Islet precursor cell (in vitro differentiated cells): ENCODE results near the gene LILRA2.
"Not testable (repeated sequence)": the region's sequence is repeated elsewhere in the genome, so short reads cannot be mapped to it uniquely, and the experiment has no call there.

ENCODE experiments used
- DNase-seq: peaks from one replicate; pipeline ENCODE4 v3.0.0-alpha.2; 2018

Gene LILRA2

DNA sequence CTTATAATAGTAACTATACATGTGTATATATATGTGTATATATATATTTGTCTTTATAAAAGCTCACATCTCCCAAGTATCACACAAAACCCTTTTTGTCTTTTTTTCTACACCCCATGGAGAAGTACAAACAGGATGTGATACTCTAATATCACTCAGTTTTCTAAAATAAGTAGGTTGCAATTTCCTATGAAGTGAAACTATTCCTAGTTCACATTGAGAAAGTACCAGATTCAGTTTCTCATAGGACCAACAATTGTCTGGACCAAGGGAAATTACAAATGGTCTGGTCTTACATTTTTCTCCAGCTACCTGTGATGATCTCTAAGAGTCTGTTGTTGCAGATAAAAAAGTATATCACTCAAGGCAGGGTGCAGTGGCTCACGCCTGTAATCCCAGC is 38.8 kb downstream of the LILRA2 start:
- DNase-seq = no peak

DNA sequence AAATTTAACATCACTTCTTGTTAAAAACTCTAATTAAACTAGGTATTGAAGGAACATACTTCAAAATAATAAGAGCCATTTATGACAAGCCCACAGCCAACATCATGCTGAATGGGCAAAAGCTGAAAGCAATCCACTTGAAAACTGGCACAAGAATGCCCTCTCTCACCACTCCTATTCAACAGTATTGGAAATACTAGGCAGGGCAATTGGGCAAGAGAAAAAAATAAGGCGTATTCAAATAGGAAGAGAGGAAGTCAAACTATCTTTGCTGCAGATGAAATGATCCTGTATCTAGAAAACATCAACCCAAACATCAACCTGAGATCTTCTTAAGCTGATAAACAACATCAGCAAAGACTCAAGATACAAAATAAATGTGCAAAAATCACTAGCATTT is 41.1 kb downstream of the LILRA2 start:
- no peak for DNase-seq

DNA sequence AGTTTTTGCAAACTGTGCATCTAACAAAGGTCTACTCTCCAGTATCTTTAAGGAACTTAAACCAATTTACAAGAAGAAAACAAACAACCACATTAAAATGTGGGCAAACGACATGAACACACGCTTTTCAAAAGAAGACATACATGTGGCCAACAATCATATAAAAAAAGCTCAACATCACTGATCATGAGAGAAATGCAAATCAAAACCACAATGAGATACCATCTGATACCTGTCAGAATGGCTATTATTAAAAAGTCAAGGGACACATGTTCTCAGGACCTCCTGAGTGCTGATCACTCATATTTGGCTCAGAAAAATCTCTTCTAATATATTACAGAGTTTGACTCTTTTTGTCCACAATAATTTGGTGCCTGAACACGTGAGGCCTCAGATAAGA is 42.5 kb downstream of the LILRA2 start:
- DNase-seq = no peak

DNA sequence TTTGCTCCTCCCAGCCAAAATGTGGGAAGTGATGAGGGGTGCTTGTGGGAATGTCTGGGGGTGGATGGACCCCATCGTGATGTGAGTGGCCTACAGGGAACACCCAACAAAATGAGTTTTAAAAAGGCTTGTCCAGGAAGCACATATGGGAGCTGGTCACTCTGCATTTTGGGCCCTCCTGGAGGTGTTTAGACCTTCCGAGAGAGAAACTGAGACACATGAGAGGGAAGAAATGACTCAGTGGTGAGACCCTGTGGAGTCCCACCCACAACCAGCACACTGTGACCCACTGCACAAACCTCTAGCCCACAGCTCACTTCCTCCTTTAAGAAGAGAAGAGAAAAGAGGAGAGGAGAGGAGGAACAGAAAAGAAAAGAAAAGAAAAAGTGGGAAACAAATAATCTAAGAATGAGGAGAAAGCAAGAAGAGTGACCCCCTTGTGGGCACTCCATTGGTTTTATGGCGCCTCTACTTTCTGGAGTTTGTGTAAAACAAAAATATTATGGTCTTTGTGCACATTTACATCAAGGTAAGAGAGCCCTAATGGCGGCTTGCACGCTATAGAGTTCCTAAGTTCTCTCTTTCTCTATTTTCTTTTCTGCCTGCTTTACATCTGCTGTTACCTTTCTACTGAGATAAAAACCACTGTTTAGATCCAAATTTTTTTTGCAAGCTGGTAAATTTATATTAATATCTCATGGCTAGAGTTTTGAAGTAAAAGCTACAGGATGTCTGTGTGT is 43.4 kb downstream of the LILRA2 start:
- no peak for DNase-seq

DNA sequence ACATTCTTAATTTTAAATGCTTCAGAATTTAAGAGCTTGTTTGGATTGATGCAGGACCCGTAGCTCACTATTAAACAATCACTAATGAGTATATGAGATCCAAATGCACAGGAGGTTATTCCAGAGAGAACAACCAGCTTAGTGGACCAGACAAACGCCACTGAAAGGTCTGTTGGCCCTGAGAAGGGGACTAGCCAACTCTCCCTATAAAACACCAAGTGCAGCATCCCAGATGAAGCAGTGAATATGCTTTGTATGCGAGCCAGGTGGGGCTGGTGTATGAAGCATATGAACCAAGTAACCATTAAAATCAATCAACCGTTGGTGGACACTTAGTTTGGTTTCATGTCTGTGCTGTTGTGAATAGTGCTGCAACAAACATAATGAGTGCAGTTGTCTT is 46.9 kb downstream of the LILRA2 start:
- no peak for DNase-seq

DNA sequence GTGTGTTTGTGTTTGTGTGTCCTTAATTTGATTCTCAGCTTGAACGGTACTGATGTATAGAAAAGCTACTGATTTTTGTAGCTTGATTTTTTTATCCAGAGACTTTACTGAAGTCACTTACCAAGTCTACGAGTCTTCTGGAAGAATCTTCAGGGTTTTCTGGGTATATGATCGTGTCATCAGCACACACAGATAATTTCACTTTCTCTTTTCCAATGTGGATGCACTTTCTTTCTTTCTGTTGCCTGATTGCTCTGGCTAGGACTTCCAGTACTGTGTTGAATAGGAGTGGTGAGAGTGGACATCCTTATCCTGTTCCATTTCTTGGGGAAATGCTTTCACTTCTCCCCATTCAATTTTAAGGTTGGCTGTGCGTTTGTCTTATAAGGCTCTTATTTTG is 48.8 kb downstream of the LILRA2 start:
- no peak for DNase-seq

DNA sequence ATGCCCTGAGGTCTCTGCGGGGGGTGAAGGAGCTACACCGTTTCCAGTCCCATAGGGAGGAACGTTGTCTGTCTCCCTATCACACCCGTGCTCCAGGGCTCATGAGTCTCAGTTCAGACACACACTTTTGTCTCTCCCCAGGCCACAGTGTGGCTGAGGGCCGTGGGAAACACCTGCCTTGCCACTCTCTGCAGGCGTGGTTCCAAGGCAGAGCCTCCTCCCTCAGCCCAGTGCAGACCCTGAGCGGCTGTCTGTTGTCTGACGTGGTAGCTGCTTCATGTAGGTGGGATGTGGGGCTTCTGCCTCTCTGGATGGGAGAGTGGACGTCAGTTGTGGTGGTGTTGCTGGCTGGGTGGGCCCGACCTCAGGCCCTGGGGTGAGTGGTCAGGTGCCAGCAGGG is 50.6 kb downstream of the LILRA2 start:
- DNase-seq = not testable (repeated sequence)

DNA sequence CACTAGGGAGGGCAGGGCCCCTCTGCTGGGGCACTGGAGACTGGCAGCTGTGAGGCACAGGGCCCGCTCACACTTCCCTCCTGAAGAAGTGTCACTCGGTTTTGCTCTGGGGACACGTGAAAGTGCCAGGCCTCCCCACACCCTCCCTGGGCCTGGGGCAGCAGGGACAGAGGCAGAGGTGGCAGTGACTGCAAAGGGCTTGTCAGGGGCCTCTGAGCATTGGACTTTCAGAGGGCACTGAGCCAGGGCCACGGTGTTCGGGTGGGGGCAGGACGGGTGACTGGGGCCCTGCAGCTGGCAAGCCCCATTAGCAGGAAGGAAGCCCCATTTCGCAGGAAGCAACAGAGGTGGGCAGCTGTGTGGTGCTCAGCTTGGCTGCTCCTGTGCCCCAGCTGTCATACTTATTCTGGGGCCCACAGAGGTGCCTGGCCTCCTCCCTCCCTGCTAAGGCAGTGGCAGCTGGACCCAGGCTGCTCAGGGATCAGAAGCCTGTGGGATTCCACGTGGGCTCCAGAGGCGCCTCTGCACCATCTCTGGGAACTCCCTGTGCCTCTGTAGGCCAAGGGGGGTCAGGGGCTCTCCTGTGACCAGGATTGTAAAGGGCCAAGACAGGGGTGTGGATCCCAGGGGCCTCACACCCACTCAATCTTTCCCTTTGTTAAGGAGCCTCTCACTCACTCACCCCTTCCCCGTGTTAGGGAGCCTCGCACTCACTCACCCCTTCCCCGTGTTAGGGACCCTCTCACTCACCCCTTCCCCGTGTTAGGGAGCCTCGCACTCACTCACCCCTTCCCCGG is 51.5 kb downstream of the LILRA2 start:
- DNase-seq = not testable (repeated sequence)

DNA sequence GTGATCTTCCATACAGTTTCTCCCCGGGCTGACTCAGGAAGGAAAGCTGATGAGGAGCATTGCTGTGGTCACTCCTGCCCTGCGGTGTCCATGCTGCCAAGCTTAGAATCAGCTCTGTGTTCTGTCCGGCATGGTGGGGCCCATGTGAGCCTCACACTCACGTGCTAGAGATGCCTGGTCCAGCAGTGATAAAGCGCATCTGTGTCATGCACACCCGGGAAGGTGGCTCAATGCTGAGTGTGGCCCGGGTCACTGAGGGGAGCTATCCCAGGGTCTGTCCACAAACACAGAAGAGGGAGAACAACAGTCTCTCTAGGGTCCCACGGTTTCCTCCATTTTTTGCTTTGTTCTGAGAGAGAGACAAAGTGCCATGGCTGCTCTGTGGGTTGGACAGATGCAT is 53.2 kb downstream of the LILRA2 start:
- DNase-seq = no peak

DNA sequence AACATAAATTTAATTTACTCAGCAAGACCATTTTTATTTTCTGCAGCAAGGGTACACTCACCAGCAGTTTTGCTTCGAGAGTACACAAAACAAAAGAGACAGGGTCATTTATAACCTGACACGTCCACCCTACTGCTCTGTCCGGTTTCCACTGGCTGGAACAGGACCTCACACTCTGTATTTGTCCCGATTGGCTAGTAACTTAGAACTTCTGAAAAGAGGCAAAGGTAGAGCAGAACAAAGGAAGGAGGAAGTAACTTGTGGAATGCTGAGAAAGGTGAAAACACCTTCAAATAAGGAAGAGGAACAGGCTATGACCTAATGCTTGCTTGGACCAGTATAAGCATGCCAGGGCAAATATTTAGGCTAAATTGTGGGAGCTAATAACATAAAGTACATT is 54.3 kb downstream of the LILRA2 start:
- not testable (repeated sequence) for DNase-seq

DNA sequence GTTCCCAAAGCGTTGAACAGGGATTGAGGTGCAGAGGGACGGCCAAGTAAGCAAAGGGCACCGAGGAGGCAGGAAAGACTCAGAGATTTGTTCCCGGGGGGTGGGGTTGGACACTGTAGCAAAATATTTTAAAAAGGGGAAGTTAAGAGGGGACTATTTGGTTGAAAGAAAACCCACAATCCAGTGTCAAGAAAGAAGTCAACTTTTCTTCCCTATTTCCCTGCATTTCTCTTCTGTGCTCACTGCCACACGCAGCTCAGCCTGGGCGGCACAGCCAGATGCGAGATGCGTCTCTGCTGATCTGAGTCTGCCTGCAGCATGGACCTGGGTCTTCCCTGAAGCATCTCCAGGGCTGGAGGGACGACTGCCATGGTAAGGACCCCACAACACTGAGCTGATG is 56.7 kb downstream of the LILRA2 start, which contains the start of gene LILRB1:
Gene LILRB1, plus strand, starts transcription at position 223 of the 400 bp plus-strand sequence. CDS start 590 bp downstream, outside the sequence.
- not testable (repeated sequence) for DNase-seq

DNA sequence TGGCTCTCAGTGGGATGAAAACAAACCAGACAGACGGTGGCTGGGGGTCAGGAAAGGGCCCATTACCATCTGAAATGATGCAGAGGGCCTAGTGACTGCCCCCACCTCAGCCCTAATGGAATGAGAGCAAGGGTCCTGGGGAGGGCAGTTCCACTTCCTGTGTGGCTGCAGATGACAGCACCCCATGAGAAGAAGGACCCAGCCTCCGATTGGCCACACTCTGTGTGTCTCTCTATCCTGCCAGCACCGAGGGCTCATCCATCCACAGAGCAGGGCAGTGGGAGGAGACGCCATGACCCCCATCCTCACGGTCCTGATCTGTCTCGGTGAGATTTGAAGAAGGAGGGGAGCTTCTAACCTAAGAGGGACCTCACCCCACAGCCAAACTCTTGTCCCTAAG is 57.2 kb downstream of the LILRA2 start:
- DNase-seq = no peak

DNA sequence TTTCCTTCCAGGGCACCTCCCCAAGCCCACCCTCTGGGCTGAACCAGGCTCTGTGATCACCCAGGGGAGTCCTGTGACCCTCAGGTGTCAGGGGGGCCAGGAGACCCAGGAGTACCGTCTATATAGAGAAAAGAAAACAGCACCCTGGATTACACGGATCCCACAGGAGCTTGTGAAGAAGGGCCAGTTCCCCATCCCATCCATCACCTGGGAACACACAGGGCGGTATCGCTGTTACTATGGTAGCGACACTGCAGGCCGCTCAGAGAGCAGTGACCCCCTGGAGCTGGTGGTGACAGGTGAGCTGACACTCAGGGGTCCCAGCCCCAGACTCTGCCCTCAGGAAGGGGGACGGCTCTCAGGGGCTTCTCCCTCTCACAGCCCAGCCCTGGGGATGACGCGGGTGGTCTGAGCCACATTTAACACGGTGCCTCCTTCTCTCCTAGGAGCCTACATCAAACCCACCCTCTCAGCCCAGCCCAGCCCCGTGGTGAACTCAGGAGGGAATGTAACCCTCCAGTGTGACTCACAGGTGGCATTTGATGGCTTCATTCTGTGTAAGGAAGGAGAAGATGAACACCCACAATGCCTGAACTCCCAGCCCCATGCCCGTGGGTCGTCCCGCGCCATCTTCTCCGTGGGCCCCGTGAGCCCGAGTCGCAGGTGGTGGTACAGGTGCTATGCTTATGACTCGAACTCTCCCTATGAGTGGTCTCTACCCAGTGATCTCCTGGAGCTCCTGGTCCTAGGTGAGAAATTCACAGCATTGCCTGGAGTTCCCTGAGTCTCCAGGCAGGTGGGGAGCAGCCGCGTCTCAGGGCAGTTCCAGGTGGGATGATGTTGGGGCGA is 58.1 kb downstream of the LILRA2 start:
- DNase-seq = not testable (repeated sequence)

DNA sequence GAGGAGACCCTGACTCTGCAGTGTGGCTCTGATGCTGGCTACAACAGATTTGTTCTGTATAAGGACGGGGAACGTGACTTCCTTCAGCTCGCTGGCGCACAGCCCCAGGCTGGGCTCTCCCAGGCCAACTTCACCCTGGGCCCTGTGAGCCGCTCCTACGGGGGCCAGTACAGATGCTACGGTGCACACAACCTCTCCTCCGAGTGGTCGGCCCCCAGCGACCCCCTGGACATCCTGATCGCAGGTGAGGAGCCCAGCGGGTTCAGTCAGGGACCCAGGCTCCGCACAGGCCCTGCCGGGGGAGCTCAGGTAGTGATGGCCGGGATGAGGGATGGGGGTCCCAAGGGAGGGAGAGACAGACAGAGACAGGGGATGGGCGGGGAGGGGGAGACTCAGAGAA is 58.9 kb downstream of the LILRA2 start:
- not testable (repeated sequence) for DNase-seq

DNA sequence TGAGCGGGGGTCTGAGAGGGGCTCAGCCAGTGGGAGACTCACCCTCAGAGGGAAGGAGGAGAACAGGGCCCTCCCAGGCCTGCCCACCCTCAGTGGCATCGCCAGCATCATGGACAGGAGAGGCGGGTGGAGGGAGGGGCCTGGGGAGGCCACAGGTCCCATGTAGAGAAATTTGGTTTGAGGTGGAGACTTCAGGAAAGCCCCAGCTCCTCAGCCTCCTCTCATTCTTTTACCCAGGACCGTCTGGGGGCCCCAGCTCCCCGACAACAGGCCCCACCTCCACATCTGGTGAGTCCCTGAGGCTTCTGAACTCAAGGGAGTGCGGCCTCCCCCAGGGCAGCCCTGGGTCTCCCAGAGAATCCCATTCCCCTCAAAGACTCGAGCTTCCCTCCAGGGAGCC is 59.8 kb downstream of the LILRA2 start:
- DNase-seq = no peak

DNA sequence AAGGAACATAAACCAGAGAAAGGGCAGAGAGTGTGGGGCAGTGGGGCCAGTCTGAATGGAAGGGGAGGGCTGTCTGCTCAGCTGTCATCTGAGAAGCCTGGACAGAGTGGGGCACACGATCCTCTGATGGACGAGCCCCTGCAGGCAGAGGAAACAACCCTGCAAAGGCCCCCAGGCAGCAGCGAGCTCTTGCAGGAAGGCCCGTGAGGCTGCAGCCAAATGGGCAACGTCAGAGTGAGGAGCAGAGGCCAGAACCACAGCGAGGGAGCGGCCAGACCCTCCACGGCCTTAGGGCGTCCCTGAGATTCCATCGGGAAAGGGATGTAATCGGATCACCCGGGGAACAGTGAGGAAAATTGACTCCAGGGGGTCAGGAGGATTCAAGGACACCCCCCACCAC is 62.5 kb downstream of the LILRA2 start:
- DNase-seq = not testable (repeated sequence)

DNA sequence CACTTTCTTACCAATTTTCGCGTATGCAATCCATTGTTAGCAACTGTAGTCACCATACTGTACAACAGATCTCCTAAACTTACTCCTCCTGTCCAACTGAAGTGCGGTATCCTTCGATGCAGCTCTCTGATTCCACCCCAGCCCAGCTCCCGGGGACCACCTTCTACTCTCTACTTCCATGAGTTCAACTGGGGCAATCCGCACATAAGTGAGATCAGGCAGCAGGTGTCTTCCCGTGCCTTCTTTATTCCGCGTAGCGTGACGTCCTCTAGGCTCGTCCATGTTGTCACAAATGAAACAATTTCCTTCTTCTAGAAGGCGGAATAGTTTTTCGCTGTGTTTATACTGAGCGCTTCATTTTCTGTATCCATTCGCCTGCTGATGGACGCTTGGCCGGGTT is 65.1 kb downstream of the LILRA2 start:
- DNase-seq = no peak
